HG03460 (cell line): ENCODE measurements around the gene NPDC1.

Experiments used
- ATAC-seq: cut with Tn5 transposase; IDR thresholded peaks from one replicate; pipeline ENCODE4 v1.9.1; 2021; ENCODE audit not compliant: unreplicated experiment

NPDC1 gene

DNA sequence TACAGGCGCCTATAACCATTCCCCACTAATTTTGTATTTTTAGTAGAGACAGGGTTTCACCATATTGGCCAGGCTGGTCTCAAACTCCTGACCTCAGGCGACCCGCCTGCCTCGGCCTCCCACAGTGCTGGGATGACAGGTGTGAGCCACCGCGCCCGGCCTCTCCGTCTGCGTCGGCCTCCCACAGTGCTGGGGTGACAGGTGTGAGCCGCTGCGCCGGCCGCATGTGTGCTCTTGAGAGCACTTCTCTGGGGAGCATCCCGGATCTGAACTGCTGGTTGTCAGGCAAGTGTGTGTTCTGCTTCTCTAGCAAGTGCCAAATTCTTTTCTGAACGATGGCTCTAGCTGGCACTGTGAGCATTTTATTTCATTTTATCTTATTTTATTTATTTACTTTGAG is 11.6 kb upstream of the NPDC1 start:
- ATAC-seq: no peak

DNA sequence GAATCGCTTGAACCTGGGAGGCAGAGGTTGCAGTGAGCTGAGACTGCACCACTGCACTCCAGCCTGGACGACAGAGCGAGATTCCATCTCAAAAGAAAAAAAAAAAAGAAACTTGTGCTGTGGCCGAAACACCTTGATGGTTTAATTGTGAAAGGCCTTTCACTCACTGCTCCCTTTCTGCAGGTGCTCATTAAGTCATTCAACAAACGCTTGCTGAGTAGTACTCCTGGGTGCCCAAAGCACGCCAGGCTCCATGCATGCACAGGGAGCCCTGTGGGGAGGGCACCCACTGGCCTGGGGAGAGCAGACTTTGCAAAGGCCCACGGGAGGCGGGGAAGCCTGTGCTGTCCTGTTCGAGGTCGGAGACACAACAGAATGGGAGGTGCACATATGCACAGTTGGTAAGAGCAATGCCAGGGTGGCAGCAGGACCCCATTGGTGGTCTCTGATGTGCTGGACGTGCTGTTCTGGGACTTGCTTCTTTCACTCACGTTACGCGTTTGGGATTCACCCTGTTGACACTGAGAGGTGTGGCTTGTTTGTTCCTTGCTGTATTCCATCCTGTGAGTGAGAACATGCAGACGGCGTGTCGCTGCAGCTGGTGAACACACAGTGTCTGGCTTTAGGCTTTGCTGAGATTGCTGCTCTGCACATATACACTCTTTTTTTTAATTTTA is 10.9 kb upstream of the NPDC1 start:
- ATAC-seq: no peak

DNA sequence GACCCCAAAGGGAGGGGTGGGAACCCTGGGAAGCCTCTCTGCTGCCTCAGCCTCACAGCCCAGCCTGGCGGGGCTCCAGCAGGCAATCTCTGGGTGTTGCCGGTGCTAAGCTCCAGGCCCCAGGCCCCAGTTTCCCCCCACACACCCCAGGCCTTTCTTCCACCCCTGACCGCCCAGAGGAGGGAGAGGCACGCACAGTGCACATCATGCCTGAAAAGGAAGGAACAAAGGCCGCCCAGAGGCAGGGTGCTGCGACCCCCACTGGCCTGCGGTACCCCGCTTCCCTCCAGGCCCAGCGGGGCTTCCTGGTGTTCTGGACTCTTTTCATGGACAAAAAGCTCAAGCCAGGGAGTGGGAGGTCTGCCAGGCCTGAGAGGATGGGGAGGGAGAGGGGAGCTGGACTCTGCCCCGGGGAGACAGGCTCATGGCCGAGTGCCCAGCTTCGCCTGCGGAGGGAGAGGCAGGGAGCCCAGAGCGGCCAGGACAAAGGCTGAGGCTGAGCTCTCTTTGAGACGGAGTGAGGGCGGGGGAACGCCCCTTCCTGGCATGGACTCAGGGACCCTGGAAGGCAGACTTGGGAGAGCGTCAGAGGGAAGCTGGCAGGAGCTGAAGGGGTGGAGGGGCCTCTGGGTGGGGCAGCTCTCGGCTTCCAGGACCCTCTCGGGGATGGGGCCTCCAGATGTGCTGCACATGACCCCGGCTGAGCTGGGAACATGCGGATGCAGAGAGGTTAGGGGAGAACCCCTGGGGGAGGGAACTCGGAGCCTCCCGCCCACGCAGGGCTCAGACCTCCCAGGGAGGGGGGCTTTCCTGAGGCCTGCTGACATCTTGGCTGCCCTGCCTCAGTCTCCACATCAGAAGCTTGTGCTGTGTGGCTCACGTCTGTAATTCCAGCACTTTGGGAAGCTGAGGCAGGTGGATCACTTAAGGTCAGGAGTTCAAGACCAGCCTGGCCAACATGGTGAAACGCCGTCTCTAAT is 9.7 kb upstream of the NPDC1 start:
- no peak for ATAC-seq

DNA sequence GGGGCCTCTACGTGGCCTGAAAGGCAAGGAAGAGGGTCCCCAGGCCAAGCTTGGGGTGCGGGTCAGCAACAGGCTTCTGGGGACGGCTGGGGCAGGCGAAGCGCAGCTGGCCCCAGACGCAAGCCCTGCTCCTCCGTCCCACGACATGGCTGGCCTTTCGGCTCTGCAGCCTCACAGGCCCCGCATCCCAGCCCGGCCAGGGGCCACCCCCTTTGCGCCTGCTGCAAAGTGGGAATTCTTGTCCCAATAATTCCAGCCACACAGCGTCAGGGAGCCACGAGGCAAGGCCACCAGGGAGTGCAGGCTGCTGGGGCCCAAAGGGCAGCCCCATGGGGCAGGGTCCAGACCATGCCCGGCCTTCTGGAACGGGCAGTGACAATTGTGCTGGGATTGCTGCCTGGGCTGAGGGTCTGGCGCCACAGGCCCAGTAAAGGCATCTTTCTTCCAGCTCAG is 9.0 kb upstream of the NPDC1 start:
- ATAC-seq: no peak

DNA sequence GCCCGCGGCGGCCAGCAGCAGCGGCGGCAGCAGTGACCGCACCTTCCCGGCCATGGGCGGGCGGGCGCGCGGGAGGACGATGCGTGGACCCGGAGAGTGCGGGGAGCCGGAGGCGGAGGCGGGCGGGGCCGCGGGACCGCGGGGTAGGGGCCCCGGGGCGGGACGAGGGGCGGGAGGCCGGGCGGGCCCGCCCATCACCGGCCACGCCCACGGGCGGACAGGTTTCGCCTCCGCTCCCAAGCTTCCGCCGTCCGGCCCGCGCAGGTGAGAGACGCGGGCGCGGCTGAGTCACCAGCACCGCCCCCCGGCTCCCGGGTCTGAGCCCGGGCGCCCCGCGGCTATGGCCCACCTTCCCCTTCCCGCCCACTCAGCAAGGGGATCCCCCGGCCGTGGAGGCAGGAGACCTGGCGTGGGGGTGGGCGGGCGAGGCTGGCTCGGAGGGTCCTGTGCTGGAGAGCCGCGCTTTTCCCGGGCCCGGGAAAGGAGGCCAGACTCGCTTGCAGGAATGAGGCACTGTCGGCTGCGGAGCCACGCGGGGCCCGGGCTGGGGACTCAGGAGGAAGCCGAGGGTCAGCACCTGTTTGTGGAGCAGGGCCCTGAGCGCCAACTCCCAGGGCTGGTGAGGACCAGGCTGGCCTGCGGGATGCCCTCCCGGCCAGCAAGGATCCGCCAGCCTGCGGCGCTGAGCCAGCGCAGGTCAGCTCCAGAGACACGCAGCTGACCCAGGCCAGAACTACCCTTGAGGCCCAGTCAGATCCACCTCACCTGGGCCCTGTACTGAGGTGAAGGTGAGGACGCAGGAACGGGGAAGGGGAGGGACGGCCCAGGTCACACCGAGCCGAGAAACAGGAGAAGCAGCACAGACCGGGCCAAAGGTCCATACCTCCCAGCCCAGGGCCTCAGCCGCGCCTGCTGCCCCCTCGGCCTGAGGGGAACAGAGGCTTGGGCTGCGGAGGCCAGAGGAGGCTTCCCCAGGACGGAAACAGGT is 8.3 kb upstream of the NPDC1 start, which contains the start of gene ENTPD2:
Gene ENTPD2 (minus strand): TSS at position 118 of the 988 bp plus-strand sequence. CDS start 64 bp downstream, at position 54.
- ATAC-seq: no peak

DNA sequence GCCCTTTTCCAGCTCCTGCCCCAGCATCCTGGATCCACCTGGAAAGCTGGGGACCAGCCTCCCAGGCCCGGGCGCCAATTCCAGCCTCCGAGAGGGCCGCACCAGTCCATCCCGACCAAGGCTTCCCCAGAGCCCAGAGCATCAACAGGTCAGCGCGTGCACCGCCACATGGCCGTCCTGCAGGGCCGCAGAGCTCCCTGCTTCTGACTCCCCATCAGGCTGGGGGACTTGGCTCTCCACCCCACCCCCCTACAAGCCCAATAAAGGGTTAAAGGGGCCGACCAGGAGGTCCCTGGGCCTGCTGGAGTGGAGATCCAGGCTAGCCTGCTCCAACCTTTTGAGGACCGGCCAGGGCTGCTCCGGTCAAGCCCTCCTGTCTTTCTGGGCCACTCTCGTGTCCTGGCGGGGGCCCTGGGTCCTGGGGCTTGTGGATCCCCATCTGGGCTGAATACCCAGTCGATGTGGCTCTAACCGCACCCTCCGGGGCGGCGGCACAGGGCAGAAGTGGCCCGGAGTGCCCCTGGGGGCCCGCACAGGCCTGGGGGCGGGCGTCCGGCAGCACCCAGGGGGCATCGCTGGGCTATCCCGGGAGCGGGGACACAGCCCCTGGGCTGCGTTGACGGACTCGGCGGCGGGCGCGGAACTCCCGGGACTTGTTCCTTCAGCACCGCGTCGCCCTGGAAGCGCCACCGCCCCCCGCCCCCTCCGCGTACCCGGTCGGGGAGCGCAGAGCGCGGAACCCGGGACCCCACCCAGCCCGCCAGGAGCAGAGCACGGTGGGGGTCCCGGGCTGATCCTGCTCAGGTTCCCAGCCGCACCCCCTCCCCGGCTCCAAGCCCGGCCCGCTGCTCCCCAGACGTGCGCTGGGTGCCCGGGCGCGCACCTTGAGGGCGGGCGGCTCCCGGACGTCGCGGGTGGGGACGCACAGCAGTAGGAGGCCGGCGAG is 7.3 kb upstream of the NPDC1 start:
- ATAC-seq: no peak

DNA sequence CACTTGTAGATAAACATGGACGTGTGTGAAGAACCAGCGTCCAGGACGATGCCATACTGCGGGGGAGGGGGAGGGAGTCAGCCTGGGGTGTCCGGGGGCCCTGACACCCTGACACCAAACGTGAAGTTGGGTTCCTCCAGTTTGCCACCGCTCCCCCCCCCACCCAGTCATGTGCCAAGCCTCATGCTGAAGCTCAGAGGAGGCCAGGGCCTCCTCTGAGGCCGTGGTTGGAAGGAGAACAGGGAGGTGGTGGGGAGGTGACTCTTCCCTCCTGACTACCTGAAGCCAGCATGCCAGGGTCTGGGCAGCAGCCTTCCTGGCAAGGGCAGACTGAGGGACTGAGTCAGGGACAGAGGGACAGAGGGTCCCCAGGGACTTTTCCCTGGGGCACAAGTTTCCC is 6.3 kb upstream of the NPDC1 start:
- ATAC-seq: no peak

DNA sequence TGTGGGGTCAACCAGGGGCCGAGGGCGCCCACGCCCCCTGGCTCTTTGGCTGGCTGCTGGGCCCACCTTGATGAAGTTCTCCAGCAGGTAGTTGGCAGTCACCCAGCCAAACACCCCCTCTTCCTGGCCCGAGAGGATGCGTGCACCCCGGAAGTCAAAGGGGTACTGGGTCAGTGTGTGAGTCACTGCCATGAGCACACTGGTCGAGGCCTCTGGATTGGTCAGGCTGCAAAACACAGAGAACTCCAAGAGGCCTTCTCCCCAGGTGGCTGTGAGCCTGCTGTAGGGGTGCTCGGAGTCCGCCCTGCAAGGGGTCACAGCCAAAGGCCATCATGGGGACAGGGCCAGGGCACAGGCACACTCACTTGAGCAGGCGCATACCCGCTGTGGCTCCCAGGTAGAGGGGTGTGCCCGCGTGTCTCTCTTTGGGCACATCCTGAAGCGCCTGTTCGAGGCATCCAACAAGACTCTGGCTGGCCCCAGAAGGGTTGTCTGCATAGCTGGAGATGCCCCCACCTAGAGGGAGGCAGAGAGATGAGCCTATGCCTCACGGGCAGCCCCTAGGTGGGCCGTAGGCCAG is 5.3 kb upstream of the NPDC1 start:
- ATAC-seq: no peak

DNA sequence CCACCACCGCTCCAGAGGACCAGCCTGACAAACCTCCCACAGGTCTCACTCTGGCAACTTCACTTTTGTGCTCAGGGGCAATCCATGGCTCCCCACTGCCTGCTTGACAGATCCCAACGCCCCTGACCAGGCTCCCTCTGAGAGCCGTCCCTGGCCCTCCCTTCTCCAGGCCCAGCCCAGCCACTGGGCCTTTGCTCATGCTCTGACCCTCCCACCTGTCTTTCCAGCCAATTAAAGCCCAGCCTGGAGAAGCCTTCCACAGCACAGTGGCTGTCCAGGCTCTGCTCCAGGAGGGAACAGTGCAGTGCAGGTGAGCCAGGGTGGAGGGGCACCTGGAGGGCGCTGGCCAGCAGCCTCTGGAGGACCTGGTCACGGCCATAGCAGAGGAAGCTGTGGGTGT is 4.6 kb upstream of the NPDC1 start:
- no peak for ATAC-seq

DNA sequence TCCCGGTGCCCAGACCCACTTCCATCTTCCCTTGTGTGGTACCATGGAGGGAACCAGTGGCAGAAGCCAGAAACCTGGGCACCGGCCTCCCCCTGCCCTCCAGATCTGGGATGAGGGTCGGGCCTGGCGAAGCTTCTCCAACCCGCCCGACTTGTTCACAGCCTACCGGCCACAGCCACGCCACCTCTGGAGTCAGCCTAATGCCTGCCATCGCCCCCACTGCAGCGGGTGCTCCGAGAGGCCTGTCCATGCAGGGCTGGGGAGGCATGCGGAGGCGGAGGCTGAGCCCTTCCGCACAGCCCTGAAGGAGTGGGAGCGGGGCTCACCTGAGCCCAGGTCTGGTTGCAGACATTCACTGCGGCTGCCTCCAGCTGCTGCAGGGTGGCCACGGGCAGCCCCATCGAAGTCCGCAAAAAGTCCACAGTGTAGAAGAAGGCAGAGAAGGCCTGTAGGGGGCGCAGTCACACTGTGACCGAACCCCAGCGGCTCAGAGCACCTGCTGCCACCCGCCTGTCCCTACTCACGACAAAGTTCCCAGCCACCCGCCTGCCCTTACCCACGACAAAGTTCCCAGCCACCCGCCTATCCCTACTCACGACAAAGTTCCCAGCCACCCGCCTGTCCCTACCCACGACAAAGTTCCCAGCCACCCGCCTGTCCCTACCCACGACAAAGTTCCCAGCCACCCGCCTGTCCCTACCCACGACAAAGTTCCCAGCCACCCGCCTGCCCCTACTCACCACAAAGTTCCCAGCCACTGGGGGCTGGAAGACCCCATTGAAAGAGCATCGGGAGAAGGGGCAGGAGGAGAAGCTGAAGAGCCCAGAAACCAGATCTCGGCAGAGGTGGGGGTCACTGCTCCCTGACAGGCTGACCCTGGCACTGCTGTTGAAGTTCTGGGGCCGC is 3.8 kb upstream of the NPDC1 start:
- ATAC-seq: no peak

DNA sequence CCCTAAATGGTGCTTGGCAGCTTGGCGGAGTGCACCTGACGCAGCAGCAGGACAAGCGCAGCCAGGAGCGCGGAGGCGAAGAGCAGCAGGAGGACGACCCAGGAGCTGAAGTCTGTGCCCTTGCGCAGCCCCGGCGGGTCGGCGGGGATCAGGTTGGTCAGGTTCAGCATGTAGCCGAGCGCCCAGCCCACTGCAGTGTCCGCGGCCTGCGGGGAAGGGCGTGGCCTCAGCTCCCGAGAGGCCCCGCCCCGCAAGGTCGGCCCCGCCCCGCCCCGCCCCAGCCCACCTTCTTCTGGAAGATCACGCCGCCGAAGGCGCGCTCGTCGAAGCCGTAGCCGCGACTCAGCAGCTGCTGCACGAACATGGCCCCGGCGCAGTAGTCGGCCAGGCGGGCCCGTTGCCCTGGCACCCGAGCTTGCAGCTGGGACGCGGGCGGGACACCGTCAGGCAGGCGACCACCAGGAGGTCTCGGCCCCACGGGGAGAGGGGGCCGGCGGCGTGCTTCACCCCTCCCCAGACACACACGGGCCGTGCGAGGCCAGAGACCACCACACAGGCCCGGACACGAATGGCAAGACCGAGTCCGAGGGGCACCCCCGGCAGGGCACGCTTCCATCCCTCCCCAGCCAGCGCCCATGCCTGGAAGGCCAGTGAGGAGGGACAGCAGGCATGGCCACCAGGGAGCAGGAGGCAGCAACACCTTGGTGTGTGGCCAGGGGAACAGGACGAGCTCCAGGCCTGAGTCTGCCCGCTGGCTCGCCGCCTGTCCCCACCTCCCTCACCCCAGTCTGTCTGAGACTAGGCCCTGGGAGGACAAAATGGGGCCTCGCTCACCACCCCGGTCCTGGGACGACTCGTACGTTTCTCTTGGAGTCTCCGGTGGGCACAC is 2.9 kb upstream of the NPDC1 start:
- no peak for ATAC-seq

DNA sequence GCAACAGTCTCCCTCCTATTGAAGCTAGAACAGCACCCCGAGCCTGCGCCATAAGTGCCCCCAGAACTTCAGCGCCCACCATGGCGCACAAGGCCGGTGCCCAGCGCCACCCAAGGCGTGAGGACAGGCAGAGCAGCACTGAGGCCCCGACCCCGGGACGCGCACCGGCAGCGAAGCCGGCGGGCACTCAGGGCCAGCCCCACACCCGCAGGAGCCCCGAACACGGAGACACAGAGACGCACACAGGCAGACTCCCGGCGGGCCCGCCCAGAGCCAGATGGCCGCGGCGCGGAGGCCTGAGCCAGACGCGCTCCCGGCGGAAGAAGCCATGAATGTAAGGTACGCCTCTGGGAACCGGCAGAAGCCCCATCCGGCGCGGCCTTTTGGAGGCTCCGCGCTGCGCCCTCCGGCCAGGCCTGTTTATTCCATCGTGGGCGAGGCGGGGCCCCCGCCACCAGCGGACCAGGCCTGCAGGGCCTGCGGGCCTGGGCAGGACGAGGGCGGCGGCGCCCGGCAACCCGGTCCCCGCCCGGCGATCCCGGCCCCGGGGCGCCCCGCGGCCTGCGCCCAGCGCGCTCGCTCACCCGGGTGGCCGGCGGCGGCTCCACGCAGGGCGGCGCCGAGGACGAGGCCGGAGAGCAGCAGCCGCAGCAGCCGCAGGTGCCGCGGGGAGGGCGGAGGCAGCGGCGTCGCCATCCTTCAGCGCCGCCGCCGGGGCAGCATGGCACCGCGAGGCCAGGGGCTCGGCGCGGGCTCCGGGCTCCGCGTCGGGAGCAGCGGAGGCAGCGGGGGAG is 486 bp downstream of the NPDC1 start:
- ATAC-seq: no peak

DNA sequence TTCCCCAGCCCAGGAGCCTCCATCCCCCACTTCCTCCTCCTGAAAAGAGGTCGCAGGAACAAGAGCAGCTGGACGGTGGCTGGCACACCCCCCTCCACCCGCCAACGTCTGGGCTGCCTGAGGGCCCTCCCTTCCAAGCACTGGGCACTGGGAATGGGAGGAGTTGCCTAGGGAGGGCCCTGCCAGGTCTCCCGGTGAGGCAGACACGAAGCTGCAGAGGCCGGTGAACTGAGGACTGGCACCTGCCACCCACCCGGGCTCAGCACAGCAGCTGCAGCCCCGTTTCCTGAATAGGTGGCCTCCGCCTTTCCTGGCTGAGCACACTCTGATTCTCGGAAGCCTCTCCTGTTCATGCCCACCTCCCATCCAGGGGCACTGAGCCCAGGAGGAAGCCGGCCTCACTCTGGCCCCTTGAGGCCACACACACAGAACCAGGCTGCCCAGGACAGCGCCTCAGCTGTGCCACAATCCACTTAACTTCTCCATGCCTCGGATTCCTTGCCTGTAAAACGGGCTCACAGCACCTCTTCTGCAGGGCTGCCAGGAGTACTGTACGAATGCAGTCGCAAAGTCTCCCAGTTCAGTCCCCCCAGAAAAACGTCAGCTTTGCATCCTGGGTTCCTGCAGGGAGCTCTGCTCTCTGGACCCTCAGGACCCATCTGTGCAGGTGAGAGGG is 1.3 kb downstream of the NPDC1 start:
- no peak for ATAC-seq

DNA sequence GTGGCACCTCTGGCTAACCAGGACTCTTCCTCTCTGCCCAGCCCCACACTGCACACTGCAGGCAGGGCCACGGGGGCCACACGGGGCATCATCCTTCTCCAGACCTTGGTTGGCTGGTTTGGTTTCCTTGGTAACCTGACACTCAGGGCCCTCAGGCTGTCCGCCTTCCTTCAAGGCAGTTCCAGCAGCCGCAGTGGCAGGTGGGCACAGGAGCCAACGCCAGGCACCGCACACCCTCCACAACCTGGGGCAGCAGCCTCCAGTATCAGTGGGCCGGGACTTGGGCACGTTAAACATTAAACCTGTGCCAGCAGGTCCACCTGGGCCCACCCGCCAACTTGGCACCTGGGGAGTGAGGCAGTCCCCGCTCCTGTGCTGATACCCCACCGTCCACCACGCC is 1.9 kb downstream of the NPDC1 start:
- ATAC-seq: no peak

DNA sequence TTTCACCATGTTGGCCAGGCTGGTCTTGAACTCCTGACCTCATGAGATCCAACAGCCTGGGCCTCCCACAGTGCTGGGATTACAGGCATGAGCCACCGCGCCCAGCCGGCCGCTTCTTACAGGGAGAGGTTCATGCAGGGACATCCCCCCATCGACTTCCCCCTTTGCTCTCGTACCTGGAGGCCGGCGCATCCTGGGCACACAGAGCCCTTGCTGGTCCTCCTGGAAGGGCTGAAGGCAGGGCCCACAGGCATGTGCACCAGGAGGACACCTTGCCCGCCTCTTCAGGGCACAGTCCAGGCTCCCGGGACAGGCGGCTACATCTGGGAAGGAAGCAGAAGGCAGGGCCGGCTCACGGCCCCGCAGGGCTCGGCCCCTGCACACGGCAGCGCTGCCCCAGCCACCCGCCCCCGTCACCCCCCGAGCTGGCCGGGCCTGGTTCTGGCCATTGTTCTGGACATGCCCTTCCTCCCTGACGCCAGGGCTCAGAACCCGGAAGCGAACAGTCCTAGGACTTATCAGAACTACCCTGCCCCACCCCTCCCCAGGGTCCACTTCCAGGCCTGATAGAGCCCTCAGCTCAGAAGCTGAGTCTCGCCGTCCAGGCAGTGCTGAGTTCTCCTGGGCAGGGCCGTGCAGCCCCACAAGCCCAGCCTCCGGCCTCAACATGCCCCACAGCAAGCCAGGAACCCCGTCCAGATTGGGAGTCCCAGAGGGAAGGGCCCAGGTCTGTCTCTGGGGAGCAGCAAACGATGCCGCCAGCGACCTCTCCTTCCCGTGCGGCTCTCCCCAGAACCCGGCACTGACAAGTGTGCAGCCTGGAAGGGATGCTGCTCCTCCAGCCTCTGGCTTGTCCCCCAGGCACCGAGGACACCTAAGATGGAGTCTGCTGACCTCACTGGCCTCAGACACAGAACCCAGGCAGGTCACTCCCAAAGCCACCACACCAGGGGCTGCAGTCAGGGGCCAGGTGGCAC is 2.9 kb downstream of the NPDC1 start:
- ATAC-seq: no peak
